C4-2B (cell line): ENCODE results near the gene CCDC172.

Source experiments
- CTCF ChIP-seq: fragments of 450-650 bp; conservative IDR thresholded peaks from 2 replicates; pipeline ENCODE4 v1.5.1; 2017; ENCODE audit warnings: mild to moderate bottlenecking
- ZFX ChIP-seq: fragments of 450-650 bp; IDR thresholded peaks from 2 replicates; pipeline ENCODE4 v1.6.1; 2017

- peak; percentile 83 for TF ChIP-seq CTCF
- TF ChIP-seq ZFX: no peak
These were observed 36.2 kb upstream of the CCDC172 start for GRCh38 chr10:116287906-116288501.
